Urinary bladder (tissue), 4 donors: ENCODE results near the gene PPP1R14D. TPM values are rescaled to one million over a fixed set of nuclear protein-coding genes. Genes with fewer than 3 reads are reported as not detected.

Experiments used
- DNase-seq: peaks from one replicate; pipeline ENCODE4 v3.0.0-alpha.2; 2015; ENCODE audit errors: extremely low spot score
- H3K27ac ChIP-seq: one replicate; pipeline ENCODE4 v1.5.1; 2013; ENCODE audit warnings: low read depth, mild to moderate bottlenecking, moderate library complexity
- H3K36me3 ChIP-seq: one replicate; pipeline ENCODE4 v1.6.1; 2013; ENCODE audit warnings: mild to moderate bottlenecking, moderate library complexity; ENCODE audit not compliant: insufficient read depth
- H3K4me1 ChIP-seq: one replicate; pipeline ENCODE4 v1.6.1; 2013; ENCODE audit warnings: mild to moderate bottlenecking, moderate library complexity; ENCODE audit not compliant: insufficient read depth
- H3K4me3 ChIP-seq: one replicate; pipeline ENCODE4 v1.5.1; 2013; ENCODE audit warnings: low read depth, low read length
- WGBS: extraction: QIAGEN DNeasy Blood & Tissue Kit; methylation state at CpG from one replicate; pipeline ENCODE4 v1.1.7; 2013; 5-methylcytosine and 5-hydroxymethylcytosine counted together
- polyA plus RNA-seq: library from polyadenylated mRNA; stranded (reverse); fragments of 200-250 nt; gene quantifications from one replicate; pipeline ENCODE4 v1.2.3, GENCODE V29; 2013
- total RNA-seq: library from RNA; depleted of rRNA; stranded (reverse); fragments of >200 nt; gene quantifications from one replicate; pipeline ENCODE4 v1.2.3, GENCODE V29; 2014
- donor health status: healthy with polysubstance abuse.
- donor health status: healthy.

PPP1R14D gene
- total and polyA plus RNA-seq, 2 donors: not detected

- DNase-seq: no peak
- 76% methylated on average over 9 of the region's 9 CpGs for WGBS
- no peak overlapping the region for H3K27ac ChIP-seq
- H3K4me1 ChIP-seq: peaks cover 6% of the 10 kb centered on the region
- no peak overlapping the region for H3K4me3 ChIP-seq
- H3K36me3 ChIP-seq: no peaks in the 10 kb centered on the region
Observed at GRCh38 chr15:40793216-40793989, 35.1 kb downstream of the PPP1R14D start.

GRCh38 chr15:40792394-40792793, 36.1 kb downstream of the PPP1R14D start:
- H3K4me1 ChIP-seq: peaks cover 6% of the 10 kb centered on the region
- DNase-seq: no peak
- WGBS: 80% methylated on average over 3 of the region's 3 CpGs
- H3K4me3 ChIP-seq: no peak overlapping the region
- H3K27ac ChIP-seq: no peak overlapping the region
- no peaks in the 10 kb centered on the region for H3K36me3 ChIP-seq

- Histone ChIP-seq H3K4me3 (no peak overlapping the region), H3K27ac (no peak overlapping the region), H3K4me1 (peaks cover 7% of the 10 kb centered on the region), H3K36me3 (no peaks in the 10 kb centered on the region)
- WGBS: 62% methylated on average over 3 of the region's 3 CpGs
- no peak for DNase-seq
Observed at GRCh38 chr15:40790718-40791117, 37.8 kb downstream of the PPP1R14D start.

- no peak for DNase-seq
- WGBS: 95% methylated on average over 8 of the region's 8 CpGs
- no peak overlapping the region for H3K4me3 ChIP-seq
- no peaks in the 10 kb centered on the region for H3K36me3 ChIP-seq
- H3K27ac ChIP-seq: no peak overlapping the region
- peaks cover 8% of the 10 kb centered on the region for H3K4me1 ChIP-seq
Observed at GRCh38 chr15:40789999-40790398, 38.5 kb downstream of the PPP1R14D start.

GRCh38 chr15:40789119-40789518, 39.4 kb downstream of the PPP1R14D start:
- Histone ChIP-seq H3K36me3 (no peaks in the 10 kb centered on the region), H3K27ac (no peak overlapping the region), H3K4me3 (no peak overlapping the region), H3K4me1 (peaks cover 8% of the 10 kb centered on the region)
- DNase-seq: no peak
- WGBS: 75% methylated on average over 5 of the region's 5 CpGs

GRCh38 chr15:40787991-40788390, 40.5 kb downstream of the PPP1R14D start:
- 64% methylated on average over 6 of the region's 6 CpGs for WGBS
- Histone ChIP-seq H3K27ac (no peak overlapping the region), H3K4me1 (peaks cover 8% of the 10 kb centered on the region), H3K4me3 (no peak overlapping the region), H3K36me3 (no peaks in the 10 kb centered on the region)
- DNase-seq: no peak

GRCh38 chr15:40787344-40787841, 41.1 kb downstream of the PPP1R14D start:
- peak overlapping the region; percentile 73 for H3K27ac ChIP-seq
- no peak for DNase-seq

GRCh38 chr15:40785814-40786213, 42.7 kb downstream of the PPP1R14D start:
- Histone ChIP-seq H3K36me3 (no peaks in the 10 kb centered on the region), H3K27ac (peak overlapping the region; percentile 48), H3K4me1 (peaks cover 8% of the 10 kb centered on the region), H3K4me3 (no peak overlapping the region)
- 58% methylated on average over 2 of the region's 2 CpGs for WGBS
- DNase-seq: no peak

More at GRCh38 chr15:40787344-40787841, 41.1 kb downstream of the PPP1R14D start:
- H3K4me1 ChIP-seq: peaks cover 8% of the 10 kb centered on the region
- 52% methylated on average over 4 of the region's 4 CpGs for WGBS
- no peaks in the 10 kb centered on the region for H3K36me3 ChIP-seq
- H3K4me3 ChIP-seq: no peak overlapping the region

GRCh38 chr15:40785164-40785563, 43.3 kb downstream of the PPP1R14D start:
- Histone ChIP-seq H3K4me1 (peaks cover 8% of the 10 kb centered on the region), H3K27ac (peak overlapping the region; percentile 48), H3K4me3 (no peak overlapping the region), H3K36me3 (no peaks in the 10 kb centered on the region)
- 71% methylated on average over 3 of the region's 3 CpGs for WGBS
- DNase-seq: no peak

GRCh38 chr15:40782609-40783227, 45.8 kb downstream of the PPP1R14D start:
- no peak overlapping the region for H3K27ac ChIP-seq
- H3K4me3 ChIP-seq: no peak overlapping the region
- 75% methylated on average over 8 of the region's 8 CpGs for WGBS
- H3K36me3 ChIP-seq: no peaks in the 10 kb centered on the region
- DNase-seq: no peak
- H3K4me1 ChIP-seq: peaks cover 2% of the 10 kb centered on the region

GRCh38 chr15:40776537-40777141, 51.9 kb downstream of the PPP1R14D start:
- H3K4me1 ChIP-seq: no peaks in the 10 kb centered on the region
- no peak for DNase-seq
- no peak overlapping the region for H3K4me3 ChIP-seq
- WGBS: 84% methylated on average over 11 of the region's 11 CpGs
- H3K27ac ChIP-seq: no peak overlapping the region
- peaks cover 3% of the 10 kb centered on the region for H3K36me3 ChIP-seq

- Histone ChIP-seq H3K4me3 (no peak overlapping the region), H3K27ac (no peak overlapping the region), H3K4me1 (no peaks in the 10 kb centered on the region), H3K36me3 (peaks cover 3% of the 10 kb centered on the region)
- DNase-seq: no peak
- WGBS: 96% methylated on average over 14 of the region's 14 CpGs
Observed at GRCh38 chr15:40775740-40776536, 52.6 kb downstream of the PPP1R14D start.

GRCh38 chr15:40775007-40775406, 53.5 kb downstream of the PPP1R14D start:
- Histone ChIP-seq H3K36me3 (peaks cover 3% of the 10 kb centered on the region), H3K4me3 (no peak overlapping the region), H3K4me1 (no peaks in the 10 kb centered on the region), H3K27ac (no peak overlapping the region)
- DNase-seq: no peak
- 93% methylated on average over 10 of the region's 10 CpGs for WGBS
